CD4-positive, alpha-beta T cell treated with Interleukin-6 at 100 ng/mL for 8 hours (primary cell): Measurements from ENCODE around the gene CHRND.

ENCODE experiments used
- DNase-seq: peaks from one replicate; pipeline ENCODE4 v3.0.0-alpha.2; 2020; ENCODE audit warnings: mixed read lengths, low spot score

The CHRND gene

GRCh38 chr2:232576995-232577394, 51.0 kb downstream of the CHRND start:
- no peak for DNase-seq

GRCh38 chr2:232577841-232578240, 51.9 kb downstream of the CHRND start:
- no peak for DNase-seq

- DNase-seq = no peak
Observed at GRCh38 chr2:232578626-232579025, 52.7 kb downstream of the CHRND start.

GRCh38 chr2:232580648-232580981, 54.7 kb downstream of the CHRND start:
- DNase-seq = no peak

- no peak for DNase-seq
Observed at GRCh38 chr2:232581725-232582124, 55.8 kb downstream of the CHRND start.

- no peak for DNase-seq
Observed at GRCh38 chr2:232584238-232584637, 58.3 kb downstream of the CHRND start.
